Measurements from ENCODE around the gene STMND1.

The STMND1 gene

GRCh38 chr6:17098538-17098937 lies 3.3 kb upstream of the STMND1 start:
- no peak for DNase-seq (ENCODE audit: low read depth in 2 of 2)

DNA sequence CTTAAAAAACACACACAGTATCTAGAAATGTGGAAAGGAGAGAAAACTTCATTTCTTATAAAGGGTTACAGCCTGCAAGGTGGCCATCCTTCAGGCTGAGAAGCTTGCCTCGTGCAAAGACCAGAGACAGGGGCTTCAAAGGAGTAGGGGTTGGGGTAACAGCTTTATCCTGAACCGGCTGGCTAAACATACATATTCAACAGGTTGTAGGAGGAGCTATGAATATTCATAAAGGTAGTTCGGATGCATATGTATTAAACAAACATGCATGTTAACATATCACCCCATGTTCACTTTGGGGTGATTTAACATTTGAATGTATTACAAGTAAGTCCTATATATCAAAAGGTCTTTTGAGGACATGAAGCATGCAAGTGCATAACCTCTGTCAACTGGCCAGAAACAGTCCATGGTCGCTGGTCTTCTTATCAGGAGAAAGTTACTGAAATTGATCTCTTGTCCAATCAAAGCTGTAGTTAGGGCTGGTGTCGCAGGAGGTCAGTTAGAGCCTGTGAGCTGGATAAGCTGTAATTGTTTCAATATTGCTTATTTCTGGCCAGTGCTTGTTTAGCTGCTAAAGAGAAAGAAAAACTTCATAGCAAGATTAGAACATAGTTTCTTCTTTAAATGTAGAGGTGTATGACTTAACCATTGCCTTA lies 2.3 kb upstream of the STMND1 start:
- DNase-seq (ENCODE audit: low read depth in 2 of 2): no peak

DNA sequence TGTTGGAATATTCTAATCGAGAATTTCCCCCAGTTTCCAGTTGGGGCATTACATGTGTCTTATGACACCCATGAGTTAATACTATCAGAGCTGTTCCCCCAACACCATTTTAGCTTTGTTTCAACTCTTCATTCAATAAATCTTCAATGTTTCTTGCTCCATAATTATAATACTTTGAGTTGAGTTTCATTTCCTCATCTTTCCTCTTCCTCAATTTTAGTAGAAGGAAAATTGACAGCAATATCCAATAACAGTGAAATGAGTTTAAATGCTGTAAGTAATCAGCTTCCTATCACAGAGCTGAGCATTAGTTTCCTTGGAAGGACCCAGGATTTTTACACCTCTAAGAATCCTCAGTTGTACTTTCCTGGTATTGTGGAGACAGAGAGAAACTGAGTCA lies 1.0 kb upstream of the STMND1 start:
- DNase-seq (ENCODE audit: low read depth in 2 of 2): no peak

GRCh38 chr6:17102258-17102870 lies 514 bp downstream of the STMND1 start:
- no peak for DNase-seq (ENCODE audit: low read depth in 2 of 2)

- DNase-seq (ENCODE audit: low read depth in 2 of 2): no peak
Measured at GRCh38 chr6:17103715-17104114, 1.9 kb downstream of the STMND1 start.

GRCh38 chr6:17107863-17108262 lies 6.0 kb downstream of the STMND1 start:
- DNase-seq (ENCODE audit: low read depth in 2 of 2): no peak

GRCh38 chr6:17115251-17116116 lies 13.6 kb downstream of the STMND1 start:
- DNase-seq (ENCODE audit: low read depth in 2 of 2): no peak

GRCh38 chr6:17116117-17116440 lies 14.2 kb downstream of the STMND1 start:
- no peak for DNase-seq (ENCODE audit: low read depth in 2 of 2)

DNA sequence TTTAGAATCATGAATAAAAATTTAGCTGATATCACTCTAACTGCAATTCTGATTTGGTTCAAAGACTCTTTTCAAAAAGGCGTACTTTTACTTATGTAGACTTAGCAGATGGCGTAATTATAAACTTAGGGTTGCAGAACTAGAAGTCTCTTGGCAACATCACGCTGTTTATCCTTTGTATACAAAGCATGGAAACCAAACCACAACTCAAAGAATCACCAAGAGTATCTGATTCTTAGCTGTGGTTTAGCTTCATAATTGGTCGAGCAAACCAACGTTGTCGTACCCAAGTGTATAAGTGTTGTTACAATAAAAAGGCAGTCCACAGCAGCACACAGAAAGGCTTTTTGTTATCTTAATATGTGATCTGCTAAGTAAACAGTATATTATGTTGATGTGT lies 18.2 kb downstream of the STMND1 start:
- no peak for DNase-seq (ENCODE audit: low read depth in 2 of 2)

DNA sequence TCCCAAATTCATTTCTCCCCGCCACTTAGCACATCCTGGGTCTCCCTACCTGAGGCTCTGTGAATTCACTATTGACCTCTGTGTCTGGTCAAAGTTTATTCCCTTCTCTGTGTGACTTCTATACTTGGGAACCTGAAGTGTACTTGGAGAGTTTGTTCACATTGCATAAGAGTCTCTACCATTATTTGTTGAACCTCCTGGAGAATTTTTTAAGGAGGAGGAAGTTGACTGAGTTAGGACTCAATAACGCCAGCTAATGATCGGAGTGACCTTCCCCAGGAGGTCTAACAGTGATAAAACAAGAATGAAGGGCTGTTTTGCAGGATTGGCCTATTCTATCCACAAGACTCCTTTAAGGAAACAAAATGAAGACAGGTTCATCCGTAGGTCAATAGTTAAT lies 23.6 kb downstream of the STMND1 start:
- no peak for DNase-seq (ENCODE audit: low read depth in 2 of 2)

- no peak for DNase-seq (ENCODE audit: low read depth in 2 of 2)
Measured at GRCh38 chr6:17130786-17131185, 28.9 kb downstream of the STMND1 start.

- DNase-seq (ENCODE audit: low read depth in 2 of 2): no peak
Measured at GRCh38 chr6:17132967-17133366, 31.1 kb downstream of the STMND1 start.

DNA sequence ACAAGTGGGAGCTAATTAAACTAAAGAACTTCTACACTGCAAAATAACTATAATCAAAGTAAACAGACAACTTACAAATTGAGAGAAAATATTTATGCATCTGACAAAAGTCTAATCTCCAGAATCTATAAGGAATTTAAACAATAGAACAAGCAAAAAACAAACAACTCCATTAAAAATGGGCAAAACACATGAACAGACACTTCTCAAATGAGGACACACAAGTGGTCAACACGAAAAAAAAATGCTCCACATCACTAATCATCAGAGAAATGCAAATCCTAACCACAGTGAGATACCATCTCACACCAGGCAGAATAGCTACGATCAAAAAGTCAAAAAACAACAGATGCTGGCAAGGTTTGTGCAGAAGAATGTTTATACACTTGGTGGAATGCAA lies 36.2 kb downstream of the STMND1 start:
- DNase-seq (ENCODE audit: low read depth in 2 of 2): no peak

DNA sequence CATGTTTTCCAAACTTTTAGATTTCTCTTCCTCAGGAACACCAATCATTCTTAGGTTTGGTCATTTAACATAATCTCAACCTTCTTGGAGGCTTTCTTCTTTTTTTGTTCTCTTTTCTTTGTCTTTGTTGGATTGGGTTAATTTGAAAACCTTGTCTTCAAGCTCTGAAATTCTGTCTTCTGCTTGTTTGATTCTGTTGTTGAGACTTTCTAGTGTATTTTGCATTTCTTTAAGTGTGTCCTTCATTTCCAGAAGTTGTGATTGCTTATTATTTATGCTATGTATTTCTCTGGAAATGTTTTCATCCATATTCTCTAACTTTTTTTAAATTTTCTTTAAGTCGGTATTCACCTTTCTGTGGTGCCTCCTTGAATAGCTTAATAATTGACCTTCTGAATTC lies 42.2 kb downstream of the STMND1 start:
- DNase-seq (ENCODE audit: low read depth in 2 of 2): no peak

DNA sequence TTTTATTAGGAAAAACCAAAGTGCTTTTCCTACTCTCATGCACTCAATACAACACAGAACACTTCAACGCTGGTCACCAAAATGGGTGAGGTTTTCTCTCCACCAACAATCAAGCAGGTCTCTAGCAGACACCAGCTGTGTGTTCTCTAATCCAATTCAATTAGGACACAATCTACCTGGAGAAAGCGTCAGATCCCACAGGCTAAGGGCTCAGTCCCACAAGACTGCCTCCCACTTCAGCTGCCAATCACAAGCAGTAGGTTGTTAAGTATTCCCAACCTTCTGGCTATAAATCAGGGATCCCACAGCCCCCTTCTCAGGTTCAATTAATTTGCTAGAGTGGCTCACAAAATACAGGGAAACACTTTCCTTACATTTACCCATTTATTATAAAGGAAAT lies 47.7 kb downstream of the STMND1 start:
- DNase-seq (ENCODE audit: low read depth in 2 of 2): no peak

DNA sequence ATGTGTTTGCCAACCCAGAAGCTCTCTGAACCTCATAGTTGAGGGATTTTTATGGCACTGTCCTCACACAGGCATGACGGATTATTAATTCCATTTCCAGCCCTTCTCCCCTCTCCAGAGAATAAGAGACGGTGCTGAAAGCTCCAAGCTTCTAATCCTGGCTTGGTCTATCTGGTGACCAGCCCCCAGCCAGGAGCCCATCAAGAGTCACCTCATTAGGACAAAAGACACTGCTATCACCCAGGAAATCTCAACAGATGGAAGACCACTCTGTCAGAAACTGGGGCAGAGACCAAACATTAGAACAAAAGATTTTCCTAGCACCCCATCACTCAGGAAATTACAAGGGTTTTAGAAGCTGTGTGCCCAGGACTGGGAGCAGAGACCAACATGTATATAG lies 48.2 kb downstream of the STMND1 start:
- DNase-seq (ENCODE audit: low read depth in 2 of 2): no peak

DNA sequence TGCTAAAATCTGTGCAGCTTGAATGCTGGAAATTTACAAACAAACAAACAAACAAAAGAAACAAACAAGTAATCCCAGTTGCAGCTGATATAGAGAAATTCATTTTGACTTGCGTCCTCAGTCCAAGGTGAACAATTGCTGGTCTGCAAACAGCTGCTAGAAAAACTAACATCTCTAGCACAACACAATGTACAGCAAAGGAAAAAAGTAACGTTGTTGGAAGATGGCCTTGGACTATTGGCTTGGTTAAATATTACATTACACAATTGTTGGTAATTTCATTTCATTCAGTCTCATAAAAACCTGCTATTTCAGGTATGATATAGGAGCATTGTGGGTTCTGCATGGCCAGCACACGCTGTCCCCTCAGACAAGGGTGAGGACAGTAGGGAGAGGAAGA lies 50.0 kb downstream of the STMND1 start:
- DNase-seq (ENCODE audit: low read depth in 2 of 2): no peak

GRCh38 chr6:17152703-17153102 lies 50.9 kb downstream of the STMND1 start:
- DNase-seq (ENCODE audit: low read depth in 2 of 2): no peak

DNA sequence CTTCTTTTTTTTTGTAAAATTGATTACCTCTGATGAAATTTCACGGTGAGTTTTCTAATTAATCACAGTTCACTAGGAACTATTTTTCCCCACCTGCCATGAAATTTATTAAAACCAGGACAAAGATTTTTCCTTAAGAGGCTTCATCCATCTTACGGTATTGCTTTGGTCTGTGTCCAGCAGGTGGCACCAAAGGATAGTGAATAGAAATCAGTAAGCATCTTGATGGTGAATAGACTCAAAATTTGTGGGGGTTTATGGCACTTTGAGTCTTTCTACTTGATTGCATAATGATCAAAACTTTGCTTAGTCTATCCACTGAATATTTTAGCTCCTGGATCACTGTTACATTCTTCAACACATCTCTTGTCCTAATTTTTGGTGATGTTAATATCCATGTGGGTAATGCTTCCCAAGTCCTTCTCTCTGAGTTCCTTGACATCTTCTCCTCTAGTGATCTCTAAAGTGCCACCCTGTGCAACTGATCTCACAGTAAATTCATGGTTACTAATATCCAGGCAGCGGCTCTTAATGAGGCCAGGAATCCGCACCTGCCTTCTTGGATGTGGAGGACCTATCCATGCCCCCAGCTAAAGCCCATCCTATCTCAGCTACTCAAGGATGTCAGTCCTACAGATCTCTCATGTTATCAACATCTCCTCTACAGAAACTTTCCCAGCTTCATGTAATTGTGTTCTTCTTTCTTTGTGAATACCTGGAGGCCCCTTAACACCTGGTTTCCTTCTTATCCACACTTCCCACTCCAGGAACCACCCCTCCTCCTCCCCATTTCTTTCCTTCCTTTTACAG lies 54.5 kb downstream of the STMND1 start:
- peak in 1 of 2 donors; percentile 10 for DNase-seq (ENCODE audit: low read depth in 2 of 2)

GRCh38 chr6:17156966-17157365 lies 55.1 kb downstream of the STMND1 start:
- DNase-seq (ENCODE audit: low read depth in 2 of 2): no peak

- DNase-seq (ENCODE audit: low read depth in 2 of 2): no peak
Measured at GRCh38 chr6:17157617-17158016, 55.8 kb downstream of the STMND1 start.

- no peak for DNase-seq (ENCODE audit: low read depth in 2 of 2)
Measured at GRCh38 chr6:17159240-17159639, 57.4 kb downstream of the STMND1 start.
